Stimulated activated CD8-positive, alpha-beta memory T cell treated with anti-CD3 and anti-CD28 coated beads, Interleukin-7, amount 100 ng/mL, for 4 hours (primary cell): Measurements from ENCODE around the gene TIPARP.
"Not testable (repeated sequence)": the region's sequence is repeated elsewhere in the genome, so short reads cannot be mapped to it uniquely, and the experiment has no call there.

Experiments
- DNase-seq, 2 donors: peaks; one replicate each; pipeline ENCODE4 v3.0.0-alpha.2; 2020; ENCODE audit warnings: low read depth in 2 of 2

The TIPARP gene

DNA sequence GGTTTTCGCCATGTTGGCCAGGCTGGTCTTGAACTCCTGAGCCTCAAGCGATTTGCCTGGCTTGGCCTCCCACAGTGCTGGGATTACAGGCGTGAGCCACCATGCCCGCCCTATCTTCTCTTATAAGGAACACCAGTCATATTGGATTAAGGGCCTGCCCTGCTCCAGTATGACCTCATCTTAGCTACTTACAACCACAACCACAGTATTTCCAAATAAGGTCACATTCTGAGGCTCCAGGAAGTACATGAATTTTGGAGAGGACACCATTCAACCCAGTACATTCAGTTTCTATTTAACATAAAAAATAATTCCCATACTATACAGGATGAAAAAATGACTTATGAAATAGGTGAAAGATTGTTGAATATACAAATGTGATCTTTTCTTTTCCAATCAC, 37.6 kb downstream of the TIPARP start:
- DNase-seq, result not testable (repeated sequence)

DNA sequence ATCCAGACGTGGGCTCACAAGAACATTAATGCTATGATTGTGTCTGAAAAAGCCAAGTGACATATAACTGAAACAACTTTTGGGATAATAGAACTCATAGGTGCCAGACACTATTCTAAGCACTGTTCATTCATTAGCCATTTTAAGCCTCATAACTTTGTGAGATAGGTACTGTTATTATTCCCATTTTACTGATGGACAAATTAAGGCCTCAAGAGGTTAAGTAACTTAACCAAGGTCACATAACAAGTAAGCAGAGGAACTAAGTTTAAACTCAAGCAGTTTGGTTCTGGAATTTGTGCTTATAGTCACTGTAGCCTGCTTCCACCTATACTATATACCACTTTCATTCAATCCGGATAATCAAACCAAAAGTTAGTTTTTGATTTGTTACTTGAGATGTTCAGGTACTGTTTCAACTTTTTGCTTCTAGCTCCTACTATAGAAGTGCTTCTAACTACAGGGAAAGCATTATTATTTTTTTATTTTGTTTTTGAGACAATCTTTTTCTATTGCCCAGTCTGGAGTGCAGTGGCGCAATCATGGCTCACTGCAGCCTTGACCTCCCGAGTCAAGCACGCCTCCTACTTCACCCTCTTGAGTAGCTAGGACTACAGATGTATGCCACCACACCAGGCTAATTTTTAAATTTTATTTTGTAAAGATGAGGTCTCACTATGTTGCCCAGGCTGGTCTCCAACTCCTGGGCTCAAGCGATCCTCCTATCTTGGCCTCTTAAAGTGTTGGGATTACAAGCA, 41.9 kb downstream of the TIPARP start:
- no peak for DNase-seq

DNA sequence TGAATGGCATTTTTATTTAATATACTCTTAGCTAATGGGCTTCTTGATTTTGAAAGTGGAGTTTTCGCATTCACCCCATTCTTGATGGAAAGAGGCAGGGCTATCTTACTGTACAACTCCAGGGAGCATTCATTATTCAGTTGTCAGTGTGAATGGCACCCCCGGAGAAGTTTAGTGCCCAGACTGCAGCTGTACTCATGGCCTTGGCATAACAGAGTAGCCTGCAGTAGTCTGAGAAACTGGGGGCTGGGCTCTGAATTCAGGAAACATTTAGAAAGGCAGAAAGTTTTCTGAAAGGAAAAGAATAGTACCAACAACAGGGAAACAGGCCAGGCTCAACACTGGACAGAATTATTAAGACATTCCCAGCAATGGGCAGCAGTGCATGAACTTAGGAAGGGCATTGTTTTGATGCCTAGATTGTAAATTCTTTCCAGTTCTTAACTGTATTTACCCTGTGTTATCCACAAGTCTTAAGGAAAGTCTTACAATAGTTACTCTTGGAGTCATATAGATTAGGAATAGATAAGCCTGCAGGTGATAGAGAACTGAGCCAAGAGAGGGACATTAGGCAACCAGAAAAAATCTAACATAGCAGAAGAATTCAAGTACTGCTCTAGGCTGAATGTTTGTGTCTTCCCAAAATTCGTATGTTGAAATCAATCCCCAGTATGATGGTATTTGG, 44.4 kb downstream of the TIPARP start:
- DNase-seq, result no peak

DNA sequence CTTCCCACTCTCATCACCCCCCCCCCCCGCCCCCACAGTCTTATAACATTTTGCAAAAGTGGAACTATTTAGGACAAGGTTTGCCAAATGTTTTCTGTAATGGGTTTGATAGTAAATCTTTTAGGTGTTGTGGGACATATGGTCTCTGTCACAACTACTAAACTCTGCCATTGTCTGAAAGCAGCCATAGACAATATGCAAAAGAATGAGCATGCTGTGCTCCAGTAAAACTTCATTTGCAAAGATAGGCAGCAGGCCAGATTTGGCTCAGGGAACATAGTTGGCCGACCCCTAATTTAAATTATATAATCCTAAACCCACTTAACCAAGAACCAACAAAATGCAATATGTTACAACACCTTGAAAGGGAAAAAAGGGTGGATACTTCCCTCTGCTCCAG, 46.4 kb downstream of the TIPARP start:
- no peak for DNase-seq

DNA sequence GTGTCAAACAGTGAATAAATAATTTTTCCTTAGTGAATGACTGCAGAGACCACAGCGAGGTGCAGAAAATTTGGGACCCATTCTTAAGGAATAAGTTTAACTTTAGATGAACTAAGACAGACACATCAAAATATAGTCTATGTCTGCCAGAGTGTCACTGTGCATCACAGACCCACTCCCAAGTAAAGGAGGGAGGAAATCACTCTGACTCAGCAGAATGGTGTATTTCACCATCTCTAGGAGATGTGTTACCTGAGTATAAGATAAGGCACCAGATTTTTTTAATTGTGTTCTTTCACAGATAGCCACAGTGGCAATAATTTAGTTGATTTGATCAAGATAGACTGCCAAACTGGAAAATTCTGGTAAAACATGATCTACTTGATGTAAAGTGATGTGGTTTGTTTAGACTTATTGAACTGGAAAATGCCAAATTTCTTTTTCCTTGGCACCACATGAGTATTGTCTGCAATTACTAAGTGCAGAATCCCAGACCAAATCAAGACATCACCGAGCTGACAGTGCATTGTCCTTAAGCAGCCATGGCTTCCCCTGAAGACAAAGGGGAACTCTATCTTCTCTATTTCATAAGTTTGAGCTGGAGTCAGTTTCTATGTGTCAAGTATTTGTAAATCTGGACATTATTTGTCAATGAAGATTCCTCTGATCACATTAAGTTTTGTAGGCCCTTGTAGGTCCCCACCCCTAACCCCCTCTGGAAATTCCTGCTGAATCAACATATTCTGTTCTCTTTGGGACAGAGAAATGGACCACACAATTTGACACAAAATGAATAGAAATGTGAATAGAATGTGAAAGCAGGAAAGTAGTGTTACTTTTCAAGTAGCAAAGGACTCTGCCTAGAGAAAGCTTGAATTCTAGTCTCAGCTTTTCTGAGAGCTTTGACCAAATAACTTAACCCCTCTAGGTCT, 47.6 kb downstream of the TIPARP start:
- DNase-seq, result no peak

DNA sequence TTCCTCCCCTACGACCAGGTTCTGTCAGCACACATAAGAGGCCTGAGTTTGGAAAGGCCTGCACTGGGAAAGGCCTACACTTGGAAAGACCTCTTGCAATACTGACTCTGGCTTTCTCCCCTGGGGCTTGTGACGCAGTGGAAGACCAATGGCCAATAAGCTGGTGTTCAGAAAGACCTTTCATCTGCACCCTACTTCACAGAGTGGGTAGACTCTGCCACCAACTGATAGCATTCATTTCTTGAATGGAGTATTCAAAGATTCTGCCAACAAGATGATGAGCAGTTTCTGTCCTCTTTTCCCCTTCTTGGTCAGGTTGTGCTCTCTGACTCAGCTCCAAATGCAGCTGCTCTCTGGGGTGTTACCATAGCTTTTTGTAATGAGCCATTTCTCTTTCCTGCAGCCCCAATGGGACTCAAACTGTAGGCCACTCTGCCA, 48.8 kb downstream of the TIPARP start:
- DNase-seq, result no peak

DNA sequence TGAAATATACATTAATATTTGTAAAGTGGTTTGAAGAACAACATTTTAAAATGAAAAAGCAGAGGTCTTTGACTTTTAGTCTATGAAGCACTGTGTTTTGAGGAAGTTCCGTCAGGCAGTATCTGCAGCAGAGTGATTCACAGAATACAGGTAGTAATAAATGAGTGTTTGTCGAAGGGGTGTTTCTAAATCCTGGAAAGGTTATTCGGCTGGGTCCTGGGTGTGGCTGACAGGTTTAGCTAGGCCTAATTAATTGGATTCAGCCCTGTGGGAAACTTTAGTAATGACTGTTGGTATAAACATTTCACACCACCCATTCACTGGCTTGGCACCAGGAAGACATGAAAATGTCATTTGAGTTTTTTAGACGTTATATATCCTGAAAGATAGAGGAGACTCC, 51.3 kb downstream of the TIPARP start:
- DNase-seq, result no peak

DNA sequence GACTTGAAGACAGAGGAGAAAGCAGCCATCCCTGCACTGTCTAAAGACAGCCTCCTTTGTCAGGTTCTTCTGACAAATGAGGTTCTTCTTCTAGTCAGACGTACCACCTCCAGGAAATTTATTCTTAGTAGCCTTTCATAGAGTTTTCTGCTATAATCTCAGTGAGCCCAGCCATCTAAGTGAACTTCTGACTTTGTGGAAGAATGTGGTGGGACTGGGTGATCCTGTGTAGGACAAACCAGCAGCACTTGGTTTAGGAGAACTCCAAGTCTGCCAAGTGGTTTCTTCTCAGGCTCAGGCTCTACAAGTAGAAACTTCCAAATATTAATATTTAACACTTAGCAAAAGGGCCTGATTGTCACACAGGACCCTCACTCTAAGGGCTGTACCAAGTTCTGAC, 52.1 kb downstream of the TIPARP start:
- no peak for DNase-seq

DNA sequence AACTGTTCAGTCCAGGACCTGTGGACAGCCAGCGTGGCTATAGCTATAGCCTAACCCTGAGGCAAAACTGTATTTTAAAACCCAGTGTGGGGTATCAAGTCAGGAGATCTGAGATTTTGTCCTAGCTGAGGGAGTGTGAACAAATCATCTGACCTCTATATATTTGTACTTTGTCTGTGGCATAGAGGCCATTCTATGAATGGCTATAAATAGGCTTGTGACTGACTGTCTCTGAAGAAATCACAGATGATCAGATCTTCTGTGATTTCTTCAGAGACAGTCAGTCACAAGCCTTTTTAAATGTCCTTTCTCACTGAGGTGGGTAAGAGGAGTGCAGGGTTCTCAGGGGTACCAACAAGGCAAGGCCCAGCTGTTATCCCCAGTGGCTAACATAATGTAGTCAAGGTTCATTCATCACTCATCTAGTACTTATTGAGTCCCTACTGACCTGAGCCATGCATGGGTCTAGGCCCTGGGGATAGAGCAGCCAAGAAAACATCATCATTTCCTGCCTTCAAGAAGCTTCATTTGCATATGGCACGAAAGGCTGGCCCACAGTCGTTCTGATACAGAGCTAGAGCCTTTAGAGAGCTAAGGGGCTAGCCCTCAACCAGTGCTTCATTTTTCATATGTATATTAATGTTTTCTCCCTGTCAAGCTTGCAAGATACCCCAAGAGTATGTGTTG, 53.3 kb downstream of the TIPARP start:
- no peak for DNase-seq

DNA sequence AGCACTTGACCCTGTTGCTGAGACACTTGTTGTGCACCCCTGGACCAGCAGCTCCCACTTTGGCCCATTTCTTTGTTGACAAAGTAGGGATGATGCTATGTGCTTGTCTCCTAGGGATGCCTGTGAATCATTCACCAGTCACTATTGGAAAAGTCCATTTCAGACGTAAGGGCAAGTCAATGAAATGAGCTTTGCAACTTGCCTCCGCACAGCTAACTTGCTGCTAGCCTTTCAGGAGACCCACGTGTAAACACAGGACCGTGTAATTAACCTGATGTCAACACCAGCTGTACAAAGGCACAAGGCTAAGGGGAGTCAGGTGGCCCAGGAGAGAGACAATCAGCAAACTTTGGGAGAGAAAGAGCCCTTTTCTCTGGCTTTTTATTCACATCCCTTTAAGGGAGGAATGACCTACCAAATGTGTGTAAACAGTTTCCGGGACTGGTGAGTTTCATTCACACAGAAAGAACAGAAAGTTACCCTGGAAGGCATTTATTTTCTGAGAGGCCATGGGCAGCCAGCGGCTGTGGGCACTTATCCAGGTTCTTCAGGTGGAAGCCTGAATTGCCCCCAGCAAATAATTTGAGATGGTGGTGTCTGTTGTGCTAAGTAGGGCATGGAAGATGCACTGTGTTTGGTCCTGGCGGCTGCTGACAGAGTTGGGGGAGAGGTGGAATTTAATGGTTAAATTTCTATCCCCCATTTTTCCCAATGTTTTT, 54.0 kb downstream of the TIPARP start:
- DNase-seq, result no peak

DNA sequence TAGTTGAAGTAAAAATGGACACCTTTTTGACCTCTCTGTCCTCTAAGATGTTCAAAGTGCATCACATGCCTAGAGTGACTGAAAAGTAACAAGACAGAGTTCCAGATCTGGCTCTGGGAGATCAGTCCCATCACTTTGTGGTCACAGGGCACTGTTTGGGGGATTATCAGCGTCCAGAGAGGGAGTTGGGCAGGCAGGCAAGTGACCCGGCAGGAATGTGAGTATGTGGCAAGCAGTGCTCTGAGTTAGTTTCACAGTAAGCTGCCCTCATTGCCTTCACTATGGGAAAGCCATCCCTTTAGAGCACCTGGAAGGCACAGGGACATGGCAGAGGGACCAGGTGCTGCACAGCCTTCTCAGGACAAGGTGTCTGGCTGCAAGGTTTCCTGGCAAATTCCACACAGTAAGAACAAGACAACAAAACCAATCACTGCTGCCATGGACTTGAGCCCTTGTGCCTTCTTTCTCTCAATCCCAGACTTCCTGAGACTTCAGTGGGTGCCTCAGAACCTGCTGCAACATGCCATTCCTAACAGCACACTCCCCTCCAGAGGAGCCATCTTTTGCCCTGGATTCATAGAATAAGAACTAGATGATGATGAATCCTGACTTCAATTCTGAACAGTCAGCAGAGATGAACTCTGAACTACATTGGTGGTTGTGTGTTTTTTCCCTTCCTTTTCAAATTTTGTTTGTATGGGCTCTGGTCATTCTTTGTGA, 55.2 kb downstream of the TIPARP start:
- DNase-seq, result no peak

DNA sequence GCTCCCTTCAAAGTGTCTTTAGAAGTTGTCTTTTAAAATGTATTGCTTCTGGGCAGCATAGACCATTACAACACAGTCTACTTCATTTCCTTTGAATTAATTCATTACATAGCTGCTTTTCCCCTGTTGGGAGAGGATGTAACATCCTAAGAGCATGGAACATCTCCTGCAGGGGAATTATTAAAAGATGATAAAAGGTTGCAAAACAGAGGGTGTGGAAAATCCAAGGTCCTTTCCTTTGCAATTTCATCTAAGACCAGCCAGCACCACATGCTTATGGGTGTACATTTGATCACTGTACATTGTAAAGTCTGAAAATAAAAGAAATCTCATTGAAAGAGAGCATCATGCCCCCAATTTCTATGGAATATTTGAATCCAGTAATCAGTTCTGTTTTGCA, 57.4 kb downstream of the TIPARP start:
- DNase-seq, result no peak

DNA sequence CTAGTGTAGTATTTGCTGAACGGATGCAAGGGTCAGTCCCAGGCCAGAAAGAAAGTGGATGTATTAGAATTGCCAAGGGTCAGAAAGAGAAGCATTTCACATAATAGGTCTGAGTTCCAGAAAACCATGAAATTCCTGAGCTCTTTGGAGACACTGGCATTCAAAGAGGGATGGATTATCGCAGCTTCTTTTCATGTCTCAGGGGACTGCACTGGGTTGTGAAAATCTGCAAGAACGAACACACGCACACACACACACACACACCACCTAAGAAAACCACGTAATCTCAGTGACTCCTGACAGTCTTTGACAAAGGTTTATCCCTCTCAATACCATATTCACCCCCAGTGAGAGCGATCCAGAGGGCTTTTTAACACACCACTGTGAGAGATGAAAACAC, 57.9 kb downstream of the TIPARP start:
- DNase-seq, result no peak

DNA sequence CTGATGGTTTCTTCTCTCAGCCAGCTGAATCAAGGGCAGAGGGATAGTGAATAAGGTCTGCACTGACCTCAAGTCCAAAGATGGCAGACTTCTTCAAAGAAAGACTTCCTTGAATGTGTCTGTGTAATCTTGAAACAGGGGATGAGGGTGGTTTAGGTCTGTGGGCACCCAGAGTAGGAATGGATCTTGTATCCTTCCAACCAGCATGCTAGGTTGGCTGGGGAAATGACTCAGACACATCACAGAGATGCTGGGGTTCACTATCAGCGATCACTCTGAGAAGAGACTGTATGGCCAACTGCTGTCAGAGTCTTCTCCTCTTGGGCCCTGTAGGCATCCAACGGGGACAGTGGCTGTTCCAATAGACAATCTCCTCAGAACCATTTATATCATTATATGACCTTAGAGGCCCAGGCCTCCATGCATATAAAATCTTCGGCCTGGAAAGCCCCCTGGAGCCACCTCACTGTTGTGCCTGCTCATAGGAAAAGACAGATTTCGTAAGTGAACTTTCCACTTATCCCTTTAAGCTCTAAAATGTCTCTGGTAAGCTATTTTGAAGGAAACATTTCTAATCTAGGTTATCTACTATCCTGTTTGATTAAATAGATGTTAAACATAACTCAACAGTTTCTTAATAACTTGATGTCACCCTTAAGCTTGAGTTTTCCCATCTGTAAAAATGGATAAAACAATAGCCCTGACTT, 58.5 kb downstream of the TIPARP start:
- no peak for DNase-seq

DNA sequence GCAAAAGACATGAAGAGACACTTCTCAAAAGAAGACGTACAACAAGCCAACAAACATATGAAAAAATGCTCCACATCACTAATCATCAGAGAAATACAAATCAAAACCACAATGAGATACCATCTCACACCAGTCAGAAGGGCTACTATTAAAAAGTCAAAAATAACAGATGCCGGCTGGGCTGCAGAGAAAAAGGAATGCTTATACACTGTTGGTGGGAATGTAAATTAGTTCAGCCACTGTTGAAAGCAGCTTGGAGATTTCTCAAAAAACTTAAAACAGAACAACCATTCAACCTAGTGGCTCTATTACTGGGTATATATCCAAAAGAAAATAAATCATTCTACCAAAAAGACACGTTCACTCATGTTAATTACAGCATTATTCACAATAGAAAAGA, 60.3 kb downstream of the TIPARP start:
- DNase-seq, result not testable (repeated sequence)

DNA sequence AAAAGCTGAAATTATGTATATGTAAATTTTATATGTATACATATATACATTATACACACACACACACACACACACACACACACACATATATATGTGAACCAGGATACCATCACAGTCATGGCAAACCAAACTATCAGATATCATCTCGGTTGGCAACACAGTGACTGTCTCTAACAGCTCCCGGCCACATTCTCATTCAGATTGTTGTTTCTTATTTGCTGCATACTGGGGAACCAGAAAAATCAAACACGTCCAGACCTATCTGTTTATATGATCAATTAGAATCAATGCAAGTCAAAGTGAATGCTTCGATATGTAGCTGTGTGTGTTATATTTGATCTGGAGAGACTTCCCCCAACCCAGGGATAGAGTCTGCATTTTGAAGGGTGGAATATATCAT, 61.1 kb downstream of the TIPARP start:
- DNase-seq, result no peak

DNA sequence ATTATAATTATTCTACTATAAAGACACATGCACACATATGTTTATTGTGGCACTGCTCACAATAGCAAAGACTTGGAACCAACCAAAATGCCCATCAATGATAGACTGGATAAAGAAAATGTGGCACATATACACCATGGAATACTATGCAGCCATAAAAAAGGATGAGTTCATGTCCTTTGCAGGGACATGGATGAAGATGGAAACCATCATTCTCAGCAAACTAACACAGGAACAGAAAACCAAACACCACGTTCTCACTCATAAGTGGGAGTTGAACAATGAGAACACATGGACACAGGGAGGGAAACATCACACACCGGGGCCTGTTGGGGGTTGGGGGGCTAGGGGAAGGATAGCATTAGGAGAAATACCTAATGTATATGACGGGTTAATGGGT, 62.7 kb downstream of the TIPARP start:
- not testable (repeated sequence) for DNase-seq

DNA sequence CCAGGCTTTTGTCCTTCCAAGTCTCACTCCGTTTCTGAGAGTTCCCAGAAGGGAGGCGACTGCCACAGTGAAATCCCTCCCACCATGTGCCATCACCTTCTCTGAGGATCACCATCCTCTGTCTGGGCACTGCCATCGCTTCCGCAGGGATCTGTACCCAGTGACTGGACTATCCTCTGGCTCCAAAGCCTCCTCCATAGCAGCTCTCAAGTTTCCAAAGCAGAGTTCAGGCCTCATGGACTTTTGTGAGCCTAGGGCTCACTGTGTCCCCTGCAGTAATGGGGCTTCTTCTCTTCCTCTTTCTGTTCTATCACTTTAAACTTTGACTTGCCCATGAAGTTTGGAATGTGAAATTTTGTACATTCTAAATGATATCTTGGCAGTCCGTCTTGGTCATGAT, 63.9 kb downstream of the TIPARP start:
- DNase-seq, result no peak

DNA sequence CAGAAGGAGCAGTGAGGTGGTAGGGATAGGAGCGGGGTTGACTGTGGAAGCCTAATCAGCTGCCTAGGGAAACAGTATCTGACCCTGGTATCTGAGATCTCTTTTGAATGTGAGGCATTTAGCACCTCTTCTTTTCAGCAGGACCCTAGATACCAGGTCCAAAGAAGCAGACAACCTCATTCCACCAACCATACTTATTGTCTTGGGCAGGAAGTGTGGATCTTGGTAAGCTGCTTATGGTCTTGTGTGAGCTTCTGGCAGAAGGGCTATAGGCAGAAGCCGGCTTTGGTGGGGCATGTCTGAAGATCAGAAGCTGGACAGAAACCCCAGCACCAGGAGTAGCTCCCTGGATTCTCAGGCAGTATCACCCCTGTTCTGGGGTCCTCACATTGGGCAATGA, 65.6 kb downstream of the TIPARP start:
- DNase-seq, result no peak

DNA sequence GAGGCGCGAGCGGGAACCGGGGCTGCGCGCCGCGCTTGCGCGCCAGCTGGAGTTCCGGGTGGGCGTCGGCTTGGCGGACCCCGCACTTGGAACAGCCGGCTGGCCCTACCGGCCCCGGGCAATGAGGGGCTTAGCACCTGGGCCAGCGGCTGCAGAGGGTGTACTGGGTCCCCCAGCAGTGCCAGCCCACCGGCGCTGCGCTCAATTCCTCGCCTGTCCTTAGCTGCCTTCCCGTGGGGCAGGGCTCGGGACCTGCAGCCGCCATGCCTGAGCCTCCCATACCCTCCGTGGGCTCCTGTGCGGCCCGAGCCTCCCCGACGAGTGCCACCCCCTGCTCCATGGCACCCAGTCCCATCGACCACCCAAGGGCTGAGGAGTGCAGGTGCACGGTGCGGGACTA, 66.2 kb downstream of the TIPARP start:
- DNase-seq, result not testable (repeated sequence)
